ENCODE data around the gene HECA.
A peak's percentile ranks its signal among the peaks of the same experiment; 100 is the strongest.
"Not testable (repeated sequence)": the region's sequence is repeated elsewhere in the genome, so short reads cannot be mapped to it uniquely, and the experiment has no call there.

The HECA gene

DNA sequence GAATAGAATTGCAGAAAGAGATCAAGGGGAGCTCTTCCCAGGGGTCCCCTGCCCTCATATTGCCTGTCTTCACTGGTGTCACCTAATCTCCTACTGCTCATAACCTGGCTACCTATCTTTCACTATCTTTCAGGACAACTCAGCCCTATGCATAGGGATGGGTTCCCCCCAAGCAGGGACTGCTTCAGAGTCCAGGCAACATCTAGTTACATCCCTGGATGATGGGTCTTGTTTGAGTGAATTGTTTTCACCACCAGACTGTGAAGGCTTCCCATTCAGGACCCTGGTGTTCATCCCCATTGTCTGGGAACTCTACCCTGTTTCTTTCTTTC, 850 bp upstream of the HECA start:
- TF ChIP-seq, protein P1, sequence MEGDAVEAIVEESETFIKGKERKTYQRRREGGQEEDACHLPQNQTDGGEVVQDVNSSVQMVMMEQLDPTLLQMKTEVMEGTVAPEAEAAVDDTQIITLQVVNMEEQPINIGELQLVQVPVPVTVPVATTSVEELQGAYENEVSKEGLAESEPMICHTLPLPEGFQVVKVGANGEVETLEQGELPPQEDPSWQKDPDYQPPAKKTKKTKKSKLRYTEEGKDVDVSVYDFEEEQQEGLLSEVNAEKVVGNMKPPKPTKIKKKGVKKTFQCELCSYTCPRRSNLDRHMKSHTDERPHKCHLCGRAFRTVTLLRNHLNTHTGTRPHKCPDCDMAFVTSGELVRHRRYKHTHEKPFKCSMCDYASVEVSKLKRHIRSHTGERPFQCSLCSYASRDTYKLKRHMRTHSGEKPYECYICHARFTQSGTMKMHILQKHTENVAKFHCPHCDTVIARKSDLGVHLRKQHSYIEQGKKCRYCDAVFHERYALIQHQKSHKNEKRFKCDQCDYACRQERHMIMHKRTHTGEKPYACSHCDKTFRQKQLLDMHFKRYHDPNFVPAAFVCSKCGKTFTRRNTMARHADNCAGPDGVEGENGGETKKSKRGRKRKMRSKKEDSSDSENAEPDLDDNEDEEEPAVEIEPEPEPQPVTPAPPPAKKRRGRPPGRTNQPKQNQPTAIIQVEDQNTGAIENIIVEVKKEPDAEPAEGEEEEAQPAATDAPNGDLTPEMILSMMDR (IDR thresholded peaks at IDR 0.05; ENCODE audit: low read depth, low read length, missing control alignments): no peak
- no peak for DNase-seq (ENCODE audit: low read depth)
- H3K4me3 ChIP-seq (ENCODE audit: low read depth, low read length): no peak overlapping the region
- in situ Hi-C loops (cut with HindIII; ENCODE audit: low sequenced_read_pairs): no loop called here

DNA sequence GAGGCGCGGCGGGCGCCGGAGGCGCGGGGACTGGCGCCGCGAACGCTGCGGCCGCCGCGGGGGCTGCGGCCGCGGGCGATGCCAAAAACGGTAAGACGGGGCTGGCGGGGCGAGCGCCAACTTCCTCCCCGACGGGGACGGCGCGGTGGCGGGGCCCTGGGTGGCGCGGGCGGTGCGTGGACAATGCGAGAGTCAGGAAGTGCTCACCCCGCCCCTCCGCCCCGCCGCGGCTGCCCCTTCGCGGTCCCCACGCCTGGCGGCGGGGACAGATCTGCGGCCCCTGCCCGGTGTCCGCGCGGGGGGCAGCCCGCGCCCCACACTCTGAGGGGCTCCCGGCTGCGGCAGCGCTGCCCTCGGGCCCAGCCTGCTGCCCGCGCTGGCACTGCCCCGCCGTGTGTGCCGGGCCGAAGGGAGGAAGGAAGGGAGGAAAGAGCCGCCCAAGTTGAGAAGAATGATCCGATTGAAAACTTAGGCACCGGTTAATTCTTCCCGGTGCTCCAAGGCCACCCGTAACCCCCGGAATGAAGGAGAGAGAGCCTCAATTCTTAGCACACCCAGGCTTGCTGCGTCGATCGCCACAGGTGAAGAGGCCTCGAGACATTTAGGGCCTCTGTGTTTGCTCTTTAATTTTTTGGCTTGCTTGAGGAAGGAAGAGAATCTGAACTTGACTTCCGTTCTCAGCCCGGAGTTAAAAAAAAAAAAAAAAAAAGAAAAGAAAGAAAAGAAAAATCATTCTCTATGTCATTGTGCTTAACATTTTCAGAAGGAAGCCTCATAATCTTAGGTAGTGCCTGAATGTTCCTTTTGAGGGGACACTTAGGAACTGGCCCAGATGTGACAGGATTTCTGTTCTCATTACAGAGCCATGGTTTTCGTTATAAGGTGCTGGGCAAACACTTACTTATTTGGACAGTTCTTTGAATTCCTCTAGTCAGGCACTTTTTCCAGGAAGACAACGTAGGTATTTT, 982 bp downstream of the HECA start:
- no peak for DNase-seq (ENCODE audit: low read depth)
- in situ Hi-C loops (cut with HindIII; ENCODE audit: low sequenced_read_pairs): no loop called here
- TF ChIP-seq, protein P1 (IDR thresholded peaks at IDR 0.05; ENCODE audit: low read depth, low read length, missing control alignments): no peak
- H3K4me3 ChIP-seq (ENCODE audit: low read depth, low read length): peak overlapping the region; percentile 70

DNA sequence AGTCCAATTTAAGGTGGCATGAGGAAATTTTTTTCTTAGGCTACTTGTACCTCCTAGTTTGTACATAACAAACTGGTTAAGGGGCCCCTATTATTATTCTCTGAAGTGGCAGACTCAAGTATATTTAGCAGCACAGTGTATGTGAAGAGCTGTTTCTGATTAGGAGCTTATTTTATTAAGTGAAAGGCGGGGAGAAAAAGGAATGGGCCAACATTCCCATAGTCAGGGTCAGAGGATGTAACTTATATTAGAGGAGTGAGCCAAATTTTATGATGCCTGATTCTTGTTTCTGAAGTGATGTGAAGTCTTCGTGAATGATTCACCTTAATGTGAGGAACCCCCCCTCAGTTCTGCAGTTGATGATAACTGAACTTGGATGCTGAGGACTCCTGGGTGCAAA, 2.8 kb downstream of the HECA start:
- TF ChIP-seq, protein P1 (IDR thresholded peaks at IDR 0.05; ENCODE audit: low read depth, low read length, missing control alignments): no peak
- in situ Hi-C loops (cut with HindIII; ENCODE audit: low sequenced_read_pairs): no loop called here
- DNase-seq (ENCODE audit: low read depth): no peak
- H3K4me3 ChIP-seq (ENCODE audit: low read depth, low read length): no peak overlapping the region

DNA sequence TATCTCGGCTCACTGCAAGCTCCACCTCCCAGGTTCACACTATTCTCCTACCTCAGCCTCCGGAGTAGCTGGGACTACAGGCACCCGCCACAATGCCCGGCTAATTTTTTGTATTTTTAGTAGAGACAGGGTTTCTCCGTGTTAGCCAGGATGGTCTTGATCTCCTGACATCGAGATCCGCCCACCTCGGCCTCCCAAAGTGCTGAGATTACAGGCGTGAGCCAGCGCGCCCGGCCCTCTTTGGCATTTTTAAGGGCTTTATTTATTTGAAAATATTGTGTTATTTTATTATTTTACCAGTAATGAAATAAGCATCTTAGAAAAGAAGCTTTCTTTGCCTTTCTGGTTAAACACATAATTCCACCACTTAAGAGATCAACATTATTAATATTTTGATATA, 6.0 kb downstream of the HECA start:
- H3K4me3 ChIP-seq (ENCODE audit: low read depth, low read length); in situ Hi-C loops (cut with HindIII; ENCODE audit: low sequenced_read_pairs); DNase-seq (ENCODE audit: low read depth): not testable (repeated sequence)

DNA sequence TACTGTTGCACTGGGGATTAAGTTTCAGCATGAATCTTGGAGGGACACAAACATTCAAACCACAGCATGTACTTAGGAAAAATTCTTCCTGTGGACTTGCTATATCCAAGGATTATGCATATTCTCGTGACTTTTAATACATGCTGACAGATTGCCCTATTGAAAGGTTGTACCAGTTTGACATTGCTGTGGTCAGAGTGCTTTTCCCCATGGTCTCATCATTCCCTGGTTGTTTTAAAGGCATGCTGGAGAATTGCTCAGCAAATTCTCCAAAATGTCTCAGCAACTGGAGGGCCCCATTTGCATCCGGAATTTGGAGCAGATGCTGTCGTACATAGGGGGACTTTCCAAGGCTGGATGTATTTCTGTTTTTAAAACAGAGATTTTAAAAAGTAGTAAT, 7.4 kb downstream of the HECA start:
- TF ChIP-seq, protein P1 (IDR thresholded peaks at IDR 0.05; ENCODE audit: low read depth, low read length, missing control alignments): no peak
- H3K4me3 ChIP-seq (ENCODE audit: low read depth, low read length): no peak overlapping the region
- in situ Hi-C loops (cut with HindIII; ENCODE audit: low sequenced_read_pairs): no loop called here
- DNase-seq (ENCODE audit: low read depth): no peak

DNA sequence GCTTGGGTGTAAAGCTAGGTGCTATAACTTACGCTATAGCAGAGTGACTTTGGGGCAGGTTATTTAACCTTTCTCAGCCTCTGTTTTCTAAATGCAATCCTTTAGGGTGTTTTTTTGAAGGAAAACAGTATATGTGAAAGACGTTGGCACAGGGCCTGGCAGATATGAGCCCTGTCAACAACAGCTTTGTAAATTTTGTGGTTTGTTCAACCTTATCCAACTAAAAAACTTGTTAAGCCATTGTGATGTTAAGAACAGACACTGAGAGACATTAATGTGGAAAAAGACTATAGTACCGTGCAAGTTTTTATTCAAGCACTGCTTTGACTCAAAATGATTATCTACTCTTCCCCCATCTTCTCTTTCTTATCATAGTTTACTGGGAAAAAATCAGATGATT, 8.2 kb downstream of the HECA start:
- DNase-seq (ENCODE audit: low read depth): no peak
- TF ChIP-seq, protein P1 (IDR thresholded peaks at IDR 0.05; ENCODE audit: low read depth, low read length, missing control alignments): no peak
- in situ Hi-C loops (cut with HindIII; ENCODE audit: low sequenced_read_pairs): no loop called here

DNA sequence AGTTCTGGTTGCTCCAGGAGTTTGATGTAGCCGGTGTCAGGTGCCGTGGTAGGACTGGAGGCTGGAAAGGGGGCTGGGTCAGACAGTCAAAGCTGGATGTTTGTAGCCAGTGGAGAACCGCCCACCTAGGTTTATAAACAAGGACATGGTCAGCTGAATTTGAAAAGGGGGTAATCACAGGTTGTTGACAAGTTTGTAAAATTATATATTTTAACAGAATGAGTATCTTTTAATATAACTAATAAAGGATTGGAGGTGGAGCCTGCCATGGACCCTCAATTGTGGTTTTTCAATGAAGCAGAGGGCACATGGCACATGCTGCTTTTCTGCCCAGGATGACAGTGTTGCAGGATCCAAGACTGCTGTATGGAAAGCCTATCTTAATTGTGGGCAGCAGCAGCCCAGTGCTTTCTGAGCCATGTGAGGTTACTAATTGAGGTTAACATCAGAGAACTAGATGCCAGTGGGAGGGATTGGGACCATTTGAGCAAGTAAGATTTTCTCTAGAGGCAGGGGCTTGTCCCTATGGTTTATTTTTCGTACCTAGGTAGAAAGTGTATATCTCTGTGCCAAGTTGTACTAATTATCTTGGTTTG, 9.7 kb downstream of the HECA start:
- TF ChIP-seq, protein P1 (IDR thresholded peaks at IDR 0.05; ENCODE audit: low read depth, low read length, missing control alignments): no peak
- in situ Hi-C loops (cut with HindIII; ENCODE audit: low sequenced_read_pairs): no loop called here
- DNase-seq (ENCODE audit: low read depth): no peak
- H3K4me3 ChIP-seq (ENCODE audit: low read depth, low read length): no peak overlapping the region

More for the DNA sequence above, 8.2 kb downstream of the HECA start:
- no peak overlapping the region for H3K4me3 ChIP-seq (ENCODE audit: low read depth, low read length)

Measured in astrocyte of the cerebellum (primary cell).